GM18867 (cell line): Measurements from ENCODE around the gene RASA3.
"Not testable (repeated sequence)": the region's sequence is repeated elsewhere in the genome, so short reads cannot be mapped to it uniquely, and the experiment has no call there.

Experiments
- ATAC-seq: cut with Tn5 transposase; IDR thresholded peaks from one replicate; pipeline ENCODE4 v1.9.1; 2021; ENCODE audit warnings: mild to moderate bottlenecking, moderate library complexity; ENCODE audit not compliant: unreplicated experiment

The RASA3 gene

DNA sequence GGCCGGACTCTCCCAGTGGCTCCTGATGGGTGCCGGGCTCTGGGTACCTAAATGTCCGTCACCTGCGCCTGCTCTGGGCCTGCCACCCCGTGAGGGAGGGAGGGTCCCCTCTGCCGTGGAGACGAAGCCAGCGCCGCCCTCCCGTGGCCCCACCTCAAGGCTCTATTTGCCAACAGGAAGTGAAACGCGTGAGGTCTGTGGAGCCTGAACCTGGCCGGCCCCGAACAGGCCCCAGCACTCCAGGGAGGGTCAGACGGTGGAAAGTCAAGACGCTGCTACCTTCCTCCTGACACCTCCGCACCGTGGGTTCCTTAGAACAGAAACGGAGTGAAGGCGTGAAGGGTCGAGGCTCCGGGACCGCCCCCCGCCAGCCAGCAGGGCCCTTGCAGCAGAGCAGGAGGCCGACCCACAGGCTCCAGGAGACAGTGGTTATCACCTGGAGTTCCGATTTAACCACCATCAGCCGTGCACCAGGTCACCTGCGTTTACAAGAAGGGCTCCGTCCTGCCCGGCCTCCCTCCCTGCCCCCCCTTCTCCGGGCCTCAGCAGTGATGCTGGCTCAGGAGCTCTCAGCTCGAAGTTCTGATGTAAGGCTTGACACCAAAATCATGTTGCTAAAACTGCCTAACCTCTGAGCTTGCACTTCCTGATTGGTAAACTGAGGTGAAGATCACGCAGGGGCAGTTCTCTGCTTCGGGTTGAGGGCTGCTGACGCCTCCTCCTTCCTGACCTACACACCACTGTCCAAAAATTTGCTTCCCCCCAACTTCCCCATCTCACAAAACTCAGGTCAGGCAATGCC lies 107.6 kb downstream of the RASA3 start:
- ATAC-seq = peak; percentile 71

DNA sequence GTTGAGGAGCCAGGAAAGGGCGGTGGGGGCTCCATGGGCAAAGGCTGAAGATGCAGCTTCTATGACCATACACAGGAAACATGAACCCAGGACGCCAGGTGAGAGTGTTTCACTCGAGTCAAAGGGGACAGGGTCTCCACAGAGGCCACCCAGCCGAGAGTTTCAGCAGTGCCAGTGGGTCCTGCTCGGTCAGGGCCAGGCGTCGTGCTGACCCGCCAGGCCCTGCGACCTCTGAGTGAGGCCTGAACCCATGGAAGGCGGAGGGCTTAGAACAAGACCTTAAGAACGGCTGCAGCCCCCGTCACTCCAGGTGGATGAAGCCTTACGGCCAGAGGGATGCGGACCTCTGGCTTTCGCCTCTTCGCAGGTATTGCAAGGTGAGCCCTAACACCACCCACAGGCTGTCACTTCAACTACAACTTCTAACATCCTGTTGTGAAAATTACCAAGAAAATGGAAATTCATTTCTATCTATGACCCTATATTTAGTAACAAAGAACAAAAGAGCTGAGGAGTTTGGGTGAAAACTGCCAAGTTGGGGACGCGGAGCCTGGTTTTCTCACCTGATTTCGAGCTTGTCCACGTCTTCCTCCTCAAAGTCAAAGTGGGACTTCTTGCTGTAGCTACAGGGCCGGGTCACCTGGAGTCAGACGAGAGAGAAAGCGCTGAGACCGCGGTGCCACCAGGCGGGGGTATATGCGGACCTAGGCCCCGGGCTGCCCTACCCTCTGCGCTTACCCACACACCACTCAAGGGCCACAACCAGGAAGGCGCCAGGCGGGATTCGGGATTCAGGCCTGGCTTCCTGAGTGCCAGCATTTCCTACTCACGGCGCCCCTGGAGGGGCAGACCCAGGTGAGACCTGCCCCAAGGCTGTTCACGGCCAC lies 108.5 kb downstream of the RASA3 start:
- no peak for ATAC-seq

DNA sequence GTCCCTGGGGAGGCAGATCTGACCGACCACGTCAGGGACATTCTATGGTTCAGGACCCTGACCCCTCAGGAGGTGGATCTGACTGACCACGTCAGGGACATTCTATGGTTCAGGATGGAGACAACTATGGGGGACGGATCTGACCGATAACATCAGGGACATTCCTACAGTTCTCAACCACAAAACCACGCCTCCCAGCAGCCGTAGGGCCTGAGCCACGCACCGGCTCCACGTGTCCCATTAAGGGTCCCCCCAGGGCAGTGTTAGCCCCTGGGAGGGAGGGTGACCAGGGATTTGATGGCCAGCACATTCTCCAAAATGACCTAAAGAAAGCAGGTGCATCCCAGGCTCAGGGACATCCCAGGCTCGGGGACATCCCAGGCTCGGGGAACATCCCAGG lies 109.5 kb downstream of the RASA3 start:
- no peak for ATAC-seq

DNA sequence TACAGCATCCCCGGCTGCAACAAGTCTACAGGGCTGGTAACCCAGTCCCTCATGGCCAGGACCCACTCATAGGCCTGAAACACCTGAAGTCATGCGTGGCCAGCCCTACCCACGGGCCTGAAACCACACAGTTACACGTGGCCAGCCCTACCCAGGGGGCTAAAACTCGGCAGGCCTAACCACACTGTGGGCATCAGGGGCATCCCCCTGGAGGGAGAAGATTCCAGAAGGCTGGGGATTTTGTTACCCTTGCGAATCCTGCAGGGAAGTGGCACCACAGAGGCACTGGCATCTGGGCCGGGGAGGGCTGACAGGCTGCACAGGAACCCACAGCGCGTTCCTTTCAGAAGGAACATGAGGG lies 110.1 kb downstream of the RASA3 start:
- ATAC-seq = no peak

DNA sequence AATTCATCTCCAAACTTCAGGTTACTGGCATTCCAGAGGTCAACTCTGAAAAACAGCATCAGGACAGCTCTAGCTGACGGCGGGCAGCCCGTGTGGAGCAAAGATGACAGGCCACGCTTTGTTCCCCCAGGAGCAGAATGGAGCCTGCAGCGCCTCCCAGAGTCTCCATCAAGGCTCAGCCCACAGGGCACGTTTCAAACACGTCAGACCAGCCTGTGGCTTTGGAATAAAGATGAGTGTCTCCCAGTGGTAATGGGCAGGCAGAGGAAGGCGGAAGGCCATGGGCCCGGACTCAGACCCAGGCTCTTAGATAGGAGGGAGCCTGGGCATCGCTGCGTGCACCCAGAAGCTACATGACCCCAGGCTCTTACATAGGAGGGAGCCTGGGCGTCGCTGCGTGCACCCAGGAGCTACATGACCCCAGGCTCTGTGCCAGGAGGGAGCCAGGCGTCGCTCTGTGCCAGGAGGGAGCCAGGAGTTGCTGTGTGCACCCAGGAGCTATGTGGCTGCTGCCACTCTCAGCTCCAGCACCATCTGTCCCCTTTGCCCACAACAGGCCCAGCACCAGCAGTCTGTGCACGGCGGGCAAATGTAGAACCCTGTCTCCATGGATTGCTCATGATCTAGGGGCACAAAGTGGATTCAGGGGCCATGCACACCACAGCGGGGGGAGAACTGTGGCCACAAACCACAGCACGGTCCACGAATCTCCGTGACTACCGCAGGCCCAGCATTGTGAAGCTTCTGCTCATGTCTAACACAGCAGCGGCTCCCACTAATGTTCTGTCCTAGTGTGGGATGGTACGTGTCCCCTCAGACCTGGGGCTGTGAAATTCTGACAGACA lies 110.7 kb downstream of the RASA3 start:
- no peak for ATAC-seq

DNA sequence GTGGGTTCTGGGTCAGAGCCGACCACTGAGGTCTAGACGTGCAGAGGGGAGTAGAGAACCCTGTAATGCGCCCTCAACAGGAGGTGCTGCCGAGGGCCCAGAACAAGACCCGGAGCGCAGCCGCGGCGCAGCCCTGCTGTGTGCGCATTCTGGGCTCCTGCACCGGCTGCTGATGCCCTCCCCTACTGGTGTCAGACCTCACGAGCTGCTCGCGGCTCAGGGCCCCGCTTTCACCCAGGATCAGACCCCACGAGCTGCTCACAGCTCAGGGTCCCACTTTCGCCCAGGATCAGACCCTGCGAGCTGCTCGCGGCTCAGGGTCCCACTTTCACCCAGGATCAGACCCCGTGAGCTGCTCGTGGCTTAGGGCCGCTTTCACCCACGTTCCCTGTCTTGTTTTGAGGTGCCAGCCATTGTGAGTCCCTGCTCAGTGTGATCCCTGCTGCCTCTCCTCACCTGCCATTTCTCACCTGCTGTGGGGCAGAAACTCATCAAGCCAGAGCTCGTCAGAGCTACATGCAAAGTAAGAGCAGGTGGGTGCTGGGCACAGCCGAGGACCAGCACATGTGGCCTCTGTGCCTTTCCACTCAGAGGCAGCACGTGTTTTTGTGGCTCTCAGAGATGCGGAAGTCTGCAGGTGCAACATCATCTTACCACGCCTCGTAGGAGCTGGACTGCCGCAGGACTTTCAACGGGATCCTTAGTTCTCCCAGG lies 111.5 kb downstream of the RASA3 start:
- ATAC-seq = no peak

DNA sequence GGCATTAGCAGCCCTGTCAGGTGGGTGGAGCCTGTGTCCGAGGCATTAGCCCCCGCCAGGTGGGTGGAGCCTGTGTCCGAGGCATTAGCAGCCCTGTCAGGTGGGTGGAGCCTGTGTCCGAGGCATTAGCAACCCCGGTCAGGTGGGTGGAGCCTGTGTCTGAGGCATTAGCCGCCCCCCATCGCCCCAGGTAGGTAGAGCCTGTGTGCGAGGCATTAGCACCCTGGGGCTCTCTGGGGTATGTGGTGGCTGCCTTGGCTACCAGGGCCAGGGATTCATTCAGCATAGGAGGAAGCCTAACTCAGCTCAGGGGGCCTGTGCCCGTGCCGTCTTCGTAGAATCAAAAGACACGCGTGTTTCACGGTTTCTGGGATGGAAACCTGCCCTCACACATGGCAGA lies 112.3 kb downstream of the RASA3 start:
- ATAC-seq = not testable (repeated sequence)

DNA sequence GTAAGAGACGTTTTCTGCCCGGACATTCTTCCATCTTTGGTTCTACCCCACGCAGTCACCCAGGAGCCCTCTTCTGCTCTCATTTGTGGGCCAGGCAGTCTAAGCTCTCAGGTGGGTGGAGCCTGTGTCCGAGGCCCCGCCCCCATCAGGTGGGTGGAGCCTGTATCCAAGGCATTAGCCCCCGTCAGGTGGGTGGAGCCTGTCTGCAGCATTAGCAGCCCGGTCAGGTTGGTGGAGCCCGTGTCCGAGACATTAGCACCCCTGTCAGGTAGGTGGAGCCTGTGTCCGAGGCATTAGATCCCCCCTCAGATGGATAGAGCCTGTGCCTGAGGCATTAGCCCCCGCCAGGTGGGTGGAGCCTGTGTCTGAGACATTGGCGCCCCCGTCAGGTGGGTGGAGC lies 113.1 kb downstream of the RASA3 start:
- no peak for ATAC-seq

DNA sequence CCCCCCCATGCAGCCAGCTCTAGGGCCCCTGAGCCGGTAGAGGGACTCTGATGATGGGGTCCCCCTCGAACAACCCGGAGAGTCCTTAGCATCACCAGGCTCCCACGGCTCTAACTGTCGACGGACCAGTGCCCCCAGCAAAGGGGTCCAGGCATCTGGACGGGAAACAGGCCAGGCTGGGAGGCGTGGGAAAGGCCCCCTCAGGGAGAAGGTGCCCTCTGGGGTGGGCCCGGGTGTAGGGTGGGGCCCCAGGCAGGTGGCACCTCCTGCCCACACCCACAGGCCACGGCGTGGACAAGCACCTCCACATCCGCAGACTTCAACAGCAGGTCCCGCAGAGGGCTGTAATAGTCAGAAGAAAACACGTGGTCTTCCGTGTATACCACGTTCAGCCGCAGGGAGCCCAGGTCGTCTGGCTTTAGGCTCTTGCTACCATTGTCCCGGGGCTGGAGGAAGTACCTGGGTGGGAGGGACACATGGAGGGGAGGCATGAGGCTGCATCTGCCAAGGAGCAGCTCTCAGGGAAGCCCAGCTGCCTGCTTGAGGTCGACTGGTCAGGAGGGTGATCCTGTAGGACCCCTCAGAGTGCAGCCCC lies 113.9 kb downstream of the RASA3 start:
- no peak for ATAC-seq

DNA sequence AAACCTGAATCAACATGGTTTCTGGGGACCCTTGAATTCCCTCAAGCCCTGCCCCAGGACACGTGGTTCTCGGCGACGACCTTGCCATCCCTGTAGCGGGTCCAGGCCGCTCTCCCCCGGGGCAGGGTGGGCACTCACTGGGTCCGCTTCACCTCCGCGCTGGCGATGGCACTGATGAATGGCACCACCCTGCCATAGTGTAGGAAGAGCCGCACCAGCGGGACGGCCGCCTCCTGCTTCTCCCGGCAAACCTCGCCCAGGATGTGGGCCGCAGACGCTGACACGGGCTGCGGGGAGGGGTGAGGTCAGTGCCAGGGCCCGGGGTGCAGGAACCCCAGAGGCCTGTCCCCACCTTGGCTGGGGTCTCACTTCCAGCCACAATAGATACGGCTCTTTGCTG lies 114.5 kb downstream of the RASA3 start:
- ATAC-seq = no peak

DNA sequence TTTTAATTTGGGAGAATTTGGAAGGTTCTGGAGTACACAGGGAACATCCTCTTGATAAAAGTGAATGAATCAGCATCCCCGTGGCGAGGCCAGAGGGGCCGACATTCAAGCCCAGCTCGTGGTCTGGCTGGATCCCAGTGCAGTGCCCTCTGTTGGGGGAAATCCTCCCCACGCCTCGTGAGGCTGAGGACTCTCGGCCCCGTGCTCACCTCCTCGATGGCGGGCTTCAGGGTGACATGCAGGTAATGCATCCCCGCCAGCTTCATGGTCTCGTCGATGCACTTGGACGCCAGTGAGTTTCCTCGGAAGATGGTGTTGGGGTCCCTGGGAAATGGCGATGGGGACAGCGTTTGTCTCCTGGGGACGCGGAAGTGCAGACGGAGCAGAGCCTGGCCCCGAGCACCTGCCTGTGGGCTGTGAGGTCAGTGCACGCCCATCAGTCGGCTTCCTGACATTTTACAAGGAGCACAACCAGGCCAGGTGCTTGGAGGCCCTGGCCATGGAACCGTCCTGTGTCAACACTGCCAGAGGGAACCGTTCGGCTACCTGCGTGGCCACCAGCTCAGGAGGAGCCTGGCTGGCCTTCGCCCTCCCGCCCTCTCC lies 115.3 kb downstream of the RASA3 start:
- ATAC-seq = no peak

DNA sequence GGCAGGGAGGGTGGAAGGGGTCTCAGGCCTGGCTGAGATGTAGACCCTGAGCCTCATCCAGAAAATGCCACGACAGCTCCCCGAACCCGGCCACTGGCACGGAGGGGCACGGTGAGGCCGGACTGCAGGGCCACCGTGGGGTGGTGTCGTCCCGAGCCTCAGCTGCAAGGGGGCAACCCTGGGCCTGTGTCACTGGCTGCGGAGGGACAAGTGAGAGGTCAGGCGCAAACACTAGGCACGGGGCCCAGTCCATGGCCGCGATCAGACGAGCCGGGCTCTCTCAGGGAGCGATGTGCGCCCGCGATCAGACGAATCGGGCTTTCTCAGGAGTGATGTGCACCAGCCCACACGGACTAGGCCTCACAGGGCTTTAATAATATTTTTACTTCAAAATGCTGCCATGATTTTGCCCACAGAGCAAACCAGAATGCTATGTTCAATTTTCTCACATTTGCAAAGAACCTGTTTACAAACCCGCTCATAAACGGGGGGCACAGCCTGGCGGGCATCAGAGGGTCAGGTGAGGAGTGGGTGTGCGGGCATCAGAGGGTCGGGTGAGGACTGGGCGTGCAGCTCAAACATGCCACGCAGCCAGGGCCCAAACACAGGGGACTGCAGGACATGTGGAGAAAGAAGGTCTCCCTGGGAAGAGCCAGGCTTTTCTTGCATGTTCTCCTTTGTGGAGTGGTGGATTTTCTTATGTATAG lies 115.9 kb downstream of the RASA3 start:
- ATAC-seq = no peak

DNA sequence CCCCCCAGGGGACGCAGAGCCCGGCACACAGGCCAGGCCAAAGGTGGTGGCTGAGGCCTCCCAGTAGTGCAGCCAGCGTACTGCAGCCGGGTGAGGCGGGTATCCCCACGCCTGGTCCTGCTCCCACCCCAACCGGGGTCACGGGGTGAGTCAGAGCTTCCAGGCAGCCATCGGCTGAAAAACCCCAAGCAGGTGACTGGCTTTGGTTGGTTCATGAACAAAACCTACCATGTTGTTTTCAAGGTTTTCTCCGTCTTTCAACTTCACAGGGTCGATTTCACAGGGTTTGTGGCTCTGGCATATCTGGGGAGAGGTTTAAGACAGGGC lies 116.5 kb downstream of the RASA3 start:
- ATAC-seq = no peak

DNA sequence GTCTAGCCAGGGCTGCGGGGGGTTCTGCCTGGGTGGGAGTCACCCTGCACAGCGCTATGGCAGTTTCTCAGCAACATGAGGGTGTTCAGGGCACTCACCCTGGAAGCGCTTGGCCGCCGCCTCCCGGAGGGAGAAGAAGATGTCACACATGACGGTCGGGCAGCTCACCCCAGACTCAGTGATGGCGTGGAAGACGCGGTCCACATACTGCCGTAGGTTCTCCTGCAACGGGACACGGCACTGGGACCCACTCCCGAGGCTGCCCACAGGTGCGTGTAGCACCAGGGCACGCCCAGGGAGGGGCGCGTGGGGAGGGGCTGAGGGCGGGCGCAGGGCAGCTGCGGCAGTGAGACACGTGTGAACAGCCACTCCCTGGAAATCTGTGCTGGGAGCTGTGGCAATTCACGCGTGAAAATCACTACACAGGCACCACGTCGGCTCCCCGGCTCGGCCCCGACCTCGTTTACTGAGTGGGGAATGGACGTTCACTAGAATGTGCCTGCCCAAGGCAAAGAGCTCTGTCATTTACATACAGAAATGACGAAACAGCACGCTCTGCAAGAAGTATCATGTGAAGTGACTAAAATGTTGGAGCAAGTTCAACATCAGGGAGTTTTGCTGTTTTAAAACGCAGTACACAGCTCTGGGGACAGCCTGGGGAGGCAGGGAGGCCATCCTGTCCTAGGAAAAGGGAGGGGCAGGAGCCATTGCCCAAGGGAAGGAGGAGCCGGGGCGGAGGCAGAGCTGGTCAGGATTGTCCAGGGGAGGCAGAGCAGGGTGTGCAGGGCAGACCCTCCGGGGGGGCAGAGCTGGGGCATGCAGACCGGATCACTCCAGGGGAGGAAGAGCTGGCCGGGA lies 117.1 kb downstream of the RASA3 start:
- no peak for ATAC-seq

DNA sequence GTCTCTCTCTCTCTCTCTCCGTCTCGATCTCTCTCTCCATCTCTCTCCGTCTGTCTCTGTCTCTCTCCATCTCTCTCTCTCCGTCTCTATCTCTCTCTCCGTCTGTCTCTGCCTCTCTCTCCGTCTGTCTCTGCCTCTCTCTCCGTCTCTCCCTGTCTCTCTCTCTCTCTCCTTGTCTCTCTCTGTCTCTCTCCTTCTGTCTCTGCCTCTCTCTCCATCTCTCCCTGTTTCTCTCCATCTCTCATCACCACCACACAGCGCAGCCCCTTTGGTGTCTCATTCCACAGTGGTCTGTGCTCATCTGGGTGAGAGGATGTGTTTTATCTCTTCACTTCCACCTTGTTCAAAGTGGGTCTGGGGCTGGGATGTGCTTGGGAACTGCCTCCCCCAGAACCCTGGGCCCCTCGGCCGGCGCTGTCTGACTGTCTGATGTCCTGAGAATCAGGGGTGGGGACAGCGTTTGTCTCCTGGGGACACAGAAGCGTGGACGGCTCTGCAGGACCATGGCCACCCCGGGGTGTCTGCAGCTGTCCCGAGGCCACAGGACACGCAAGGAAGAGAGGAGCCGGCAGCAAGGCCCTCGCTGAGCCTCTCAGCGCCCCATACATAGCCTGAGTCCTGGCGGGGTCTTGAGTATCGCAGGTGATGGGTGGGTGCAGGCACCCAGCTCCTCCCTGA lies 118.3 kb downstream of the RASA3 start:
- ATAC-seq = no peak

DNA sequence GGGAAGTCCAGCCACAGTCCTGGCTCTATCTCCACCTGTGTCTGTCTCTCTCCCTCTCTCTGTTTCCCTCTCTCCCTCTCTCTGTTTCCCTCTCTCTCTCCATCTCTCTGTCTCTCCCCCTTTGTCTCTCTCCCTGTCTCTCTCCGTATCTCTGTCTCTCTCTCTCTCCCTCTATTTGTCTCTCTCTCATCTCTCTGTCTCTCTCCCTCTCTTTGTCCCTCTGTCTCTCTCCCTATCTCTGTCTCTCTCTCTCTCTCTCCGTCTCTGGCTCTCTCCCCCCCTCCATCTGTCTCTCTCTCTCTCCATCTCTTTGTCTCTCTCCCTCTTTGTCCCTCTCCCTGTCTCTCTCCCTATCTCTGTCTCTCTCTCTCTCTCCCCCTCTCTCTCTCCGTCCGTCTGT lies 119.1 kb downstream of the RASA3 start:
- no peak for ATAC-seq

DNA sequence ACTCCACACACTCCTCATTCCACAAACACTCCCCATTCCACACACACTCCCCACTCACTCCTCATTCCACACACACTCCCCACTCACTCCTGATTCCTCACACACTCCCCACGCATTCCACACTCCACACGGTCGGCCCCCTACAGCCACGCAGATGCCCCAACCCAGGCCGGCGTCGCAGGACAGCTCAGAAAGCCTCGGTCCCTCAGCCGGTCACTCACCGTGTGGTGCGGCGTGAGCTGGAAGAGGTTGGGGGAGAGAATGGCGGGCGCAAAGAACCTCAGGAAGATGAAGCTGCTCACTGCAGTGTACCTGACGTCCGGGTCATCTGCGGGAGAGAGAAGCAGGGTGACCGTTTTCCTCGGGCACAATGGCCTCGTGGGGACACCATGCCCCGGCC lies 119.5 kb downstream of the RASA3 start:
- ATAC-seq = no peak

DNA sequence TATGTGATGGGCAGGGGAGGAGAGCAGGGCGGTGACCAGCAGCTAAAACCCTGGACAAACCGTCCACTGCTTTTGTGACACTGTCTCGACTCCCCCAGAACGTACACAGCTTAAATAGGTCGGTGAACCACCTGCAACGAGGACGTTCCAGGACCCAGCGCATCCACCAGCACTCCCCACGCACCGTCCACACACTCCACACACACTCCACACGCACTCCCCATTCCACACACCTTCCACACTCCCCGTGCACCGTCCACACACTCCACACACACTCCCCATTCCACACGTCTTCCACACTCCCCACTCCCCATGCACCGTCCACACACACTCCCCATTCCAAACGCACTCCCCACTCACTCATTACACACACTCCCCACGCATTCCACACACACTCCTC lies 120.3 kb downstream of the RASA3 start:
- ATAC-seq = no peak
